GM19099 (cell line): ENCODE results near the gene CYTL1.

ENCODE experiments used
- POLR2A ChIP-seq: IDR thresholded peaks from 3 replicates; pipeline ENCODE4 v1.6.1; 2011; ENCODE audit warnings: low read depth; ENCODE audit not compliant: insufficient read length; ENCODE audit errors: extremely low read depth

The CYTL1 gene

GRCh38 chr4:5040856-5041620, 21.8 kb upstream of the CYTL1 start:
- TF ChIP-seq POLR2A, result no peak

- no peak for TF ChIP-seq POLR2A
Observed at GRCh38 chr4:5039800-5040199, 20.5 kb upstream of the CYTL1 start.

- no peak for TF ChIP-seq POLR2A
Observed at GRCh38 chr4:5037553-5038551, 18.6 kb upstream of the CYTL1 start.

GRCh38 chr4:5036239-5036638, 17.0 kb upstream of the CYTL1 start:
- no peak for TF ChIP-seq POLR2A

GRCh38 chr4:5034206-5034605, 14.9 kb upstream of the CYTL1 start:
- no peak for TF ChIP-seq POLR2A

- TF ChIP-seq POLR2A, result no peak
Observed at GRCh38 chr4:5033281-5033841, 14.1 kb upstream of the CYTL1 start.

- no peak for TF ChIP-seq POLR2A
Observed at GRCh38 chr4:5032813-5033212, 13.6 kb upstream of the CYTL1 start.

GRCh38 chr4:5030927-5031326, 11.7 kb upstream of the CYTL1 start:
- TF ChIP-seq POLR2A, result no peak

GRCh38 chr4:5030221-5030620, 11.0 kb upstream of the CYTL1 start:
- TF ChIP-seq POLR2A, result no peak

- no peak for TF ChIP-seq POLR2A
Observed at GRCh38 chr4:5029447-5029846, 10.2 kb upstream of the CYTL1 start.

- TF ChIP-seq POLR2A, result no peak
Observed at GRCh38 chr4:5028480-5028879, 9.2 kb upstream of the CYTL1 start.

GRCh38 chr4:5027346-5027745, 8.1 kb upstream of the CYTL1 start:
- TF ChIP-seq POLR2A, result no peak

GRCh38 chr4:5026371-5026770, 7.1 kb upstream of the CYTL1 start:
- no peak for TF ChIP-seq POLR2A

- TF ChIP-seq POLR2A, result no peak
Observed at GRCh38 chr4:5024673-5025072, 5.4 kb upstream of the CYTL1 start.

- no peak for TF ChIP-seq POLR2A
Observed at GRCh38 chr4:5021546-5021945, 2.3 kb upstream of the CYTL1 start.
